ENCODE measurements around the gene ACAD8. TPM values are rescaled to one million over a fixed set of nuclear protein-coding genes. Genes with fewer than 3 reads are reported as not detected.

ACAD8 gene
- 14.2 and 14.7 TPM in 2 replicates for total RNA-seq

DNA sequence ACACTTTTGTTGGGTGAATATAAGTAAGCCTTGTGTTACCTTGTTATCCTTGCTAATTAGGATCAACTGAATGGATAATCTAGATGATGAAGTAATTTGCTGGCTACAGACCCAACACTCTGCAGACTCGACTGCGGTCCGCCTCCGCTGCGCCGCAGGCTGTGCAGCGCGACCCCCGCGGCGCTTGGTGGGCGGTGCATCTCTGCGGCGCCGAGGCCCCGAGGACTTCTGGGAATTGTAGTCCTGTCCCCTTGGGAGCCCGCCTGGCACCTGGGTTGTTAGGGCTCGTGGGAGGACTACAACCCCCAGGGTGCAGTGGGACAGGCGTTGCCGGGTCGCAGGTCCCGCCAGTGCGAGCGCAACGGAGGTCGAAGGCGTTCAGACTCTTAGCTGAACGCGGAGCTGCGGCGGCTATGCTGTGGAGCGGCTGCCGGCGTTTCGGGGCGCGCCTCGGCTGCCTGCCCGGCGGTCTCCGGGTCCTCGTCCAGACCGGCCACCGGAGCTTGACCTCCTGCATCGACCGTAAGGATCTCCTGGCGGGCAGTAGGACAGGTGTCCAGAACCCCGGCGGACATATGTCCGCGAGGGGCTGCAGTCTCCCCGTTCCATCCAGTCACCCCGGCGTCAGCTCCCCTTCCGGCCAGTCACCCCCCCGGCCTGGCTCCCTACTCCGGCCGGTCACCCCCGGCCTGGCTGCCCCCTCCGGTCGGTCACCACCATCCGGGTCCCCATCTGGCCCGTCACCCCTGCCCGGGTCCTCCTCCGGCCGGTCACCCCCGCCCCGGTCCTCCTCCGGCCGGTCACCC is at the start of gene ACAD8, which contains the start of gene THYN1:
TSS of gene ACAD8 (plus strand) at position 381 of the 806 bp plus-strand sequence. CDS start at position 414, 33 bp downstream.
TSS of gene THYN1 (minus strand) at position 165 of the 806 bp plus-strand sequence. CDS start 470 bp downstream, outside the sequence.

GRCh38 chr11:134223836-134224709 is 29.3 kb upstream of the ACAD8 start, which contains the start of the genes NCAPD3 and VPS26B:
NCAPD3 (minus strand) TSS chr11:134223967; CDS start chr11:134223926, 41 bp downstream.
VPS26B (plus strand) TSS chr11:134224671; CDS start chr11:134225123, 452 bp downstream.

GRCh38 chr11:134275534-134276395 is 22.4 kb downstream of the ACAD8 start, which contains the start of gene GLB1L3:
GLB1L3 (plus strand) TSS chr11:134276379; CDS start chr11:134276741, 362 bp downstream.

Other genes starting within 250 kb of the ACAD8 start
- gene JAM3, start 184.5 kb upstream of the ACAD8 start, total RNA-seq: 83.6 and 118 TPM in 2 replicates
- 8.7 and 37.0 TPM in 2 replicates for gene NCAPD3, start 29.6 kb upstream of the ACAD8 start, total RNA-seq
- 27.3 and 32.2 TPM in 2 replicates for gene VPS26B, start 28.9 kb upstream of the ACAD8 start, total RNA-seq
- gene THYN1, start 216 bp upstream of the ACAD8 start, total RNA-seq: 63.3 and 74.7 TPM in 2 replicates
- gene GLB1L3, start 22.8 kb downstream of the ACAD8 start, total RNA-seq: not detected in 2 replicates
- 0.19 and 0.28 TPM in 2 replicates for gene GLB1L2, start 78.4 kb downstream of the ACAD8 start, total RNA-seq
- under 0.01 TPM in 2 replicates for gene B3GAT1, start 158.7 kb downstream of the ACAD8 start, total RNA-seq

Data from regular cardiac myocyte (primary cell).